H1 (cell line): Measurements from ENCODE around the gene ATP9B. TPM values are rescaled to one million over a fixed set of nuclear protein-coding genes. Genes with fewer than 3 reads are reported as not detected.

Source experiments
- CTCF ChIA-PET: fragments of 300-600 bp; sonication (Branson Sonifier 250); formaldehyde crosslinking; loops from one replicate; lab custom pipeline; 2021; ENCODE audit not compliant: partially characterized antibody; lab: Charles Lee
- POLR2A ChIA-PET: fragments of 300-600 bp; sonication (Branson Sonifier 250); formaldehyde crosslinking; loops from one replicate; lab custom pipeline; 2021; ENCODE audit warnings: inconsistent platforms; ENCODE audit not compliant: partially characterized antibody; lab: Charles Lee
- DNase-seq, 2 experiments: peaks; one replicate each; pipeline versions ENCODE4 v3.0.0 to v3.0.0-alpha.2; 2010 to 2022; ENCODE audit warnings: low spot score in 2 of 2, low read depth in 1 of 2, mixed read lengths in 1 of 2
- FAIRE-seq: peaks from 2 replicates; lab custom pipeline; 2011; peaks lifted over from hg19 to GRCh38; lab: Jason Lieb, UNC
- H2AFZ ChIP-seq: 2 replicates; pipeline ENCODE4 v1.8.1; 2012; ENCODE audit warnings: low read length, inconsistent platforms
- H2AK5ac ChIP-seq: 2 replicates; pipeline ENCODE4 v1.6.1; 2013; ENCODE audit warnings: low read depth, low read length
- H2BK120ac ChIP-seq: replicated peaks from 2 replicates; pipeline ENCODE3; 2013; ENCODE audit warnings: low read depth, low read length, inconsistent platforms
- H2BK12ac ChIP-seq: 2 replicates; pipeline ENCODE4 v1.6.1; 2013; ENCODE audit warnings: low read depth, low read length
- H2BK15ac ChIP-seq: 2 replicates; pipeline ENCODE4 v1.6.1; 2013; ENCODE audit warnings: low read length
- H2BK20ac ChIP-seq: 2 replicates; pipeline ENCODE4 v1.6.1; 2013; ENCODE audit warnings: low read length
- H2BK5ac ChIP-seq: 2 replicates; pipeline ENCODE4 v1.6.1; 2013; ENCODE audit warnings: low read depth, low read length
- H3K14ac ChIP-seq: 2 replicates; pipeline ENCODE4 v1.6.1; 2013; ENCODE audit warnings: inconsistent platforms; ENCODE audit not compliant: insufficient read length
- H3K18ac ChIP-seq: 2 replicates; pipeline ENCODE4 v1.6.1; 2013; ENCODE audit warnings: low read length; ENCODE audit errors: extremely low read depth
- H3K23ac ChIP-seq: 2 replicates; pipeline ENCODE4 v1.6.1; 2013; ENCODE audit warnings: inconsistent platforms; ENCODE audit not compliant: insufficient read length
- H3K23me2 ChIP-seq: 2 replicates; pipeline ENCODE4 v1.6.1; 2013; ENCODE audit warnings: low read depth, low read length
- H3K27ac ChIP-seq: 2 replicates; pipeline ENCODE4 v1.6.1; 2011; ENCODE audit warnings: low read depth, low read length, inconsistent platforms
- H3K27me3 ChIP-seq, 4 experiments: replicated peaks in 1 of 4; 1 replicate in 1 of 4; 2 replicates in 3 of 4; pipeline versions ENCODE4 v1.6.1 to v1.8.1; 2011 to 2013; ENCODE audit warnings: low read length in 3 of 4, mild to moderate bottlenecking in 3 of 4, inconsistent platforms in 2 of 4, mixed read lengths in 2 of 4, moderate library complexity in 1 of 4; ENCODE audit not compliant: control insufficient read depth in 3 of 4, insufficient read depth in 3 of 4; ENCODE audit errors: extremely low read depth in 1 of 4
- H3K36me3 ChIP-seq, 4 experiments: 2 replicates each; pipeline versions ENCODE4 v1.6.1 to v1.8.1; 2011 to 2013; ENCODE audit warnings: mild to moderate bottlenecking in 4 of 4, low read length in 3 of 4, moderate library complexity in 2 of 4, control low read depth in 1 of 4, inconsistent platforms in 1 of 4; ENCODE audit not compliant: insufficient read depth in 4 of 4, control insufficient read depth in 2 of 4
- H3K4ac ChIP-seq: replicated peaks from 2 replicates; pipeline ENCODE3; 2013; ENCODE audit warnings: low read length, low read depth, mixed read lengths, inconsistent platforms; ENCODE audit not compliant: insufficient read length
- H3K4me1 ChIP-seq, 4 experiments: replicated peaks in 1 of 4; 1 replicate in 1 of 4; 2 replicates in 3 of 4; pipeline versions ENCODE4 v1.6.1 to v1.8.1; 2011 to 2013; ENCODE audit warnings: low read length in 3 of 4, inconsistent platforms in 2 of 4, mixed read lengths in 1 of 4; ENCODE audit not compliant: insufficient read depth in 4 of 4, control insufficient read depth in 3 of 4
- H3K4me2 ChIP-seq, 2 experiments: 2 replicates each; pipeline versions ENCODE4 v1.6.1 to v1.8.1; 2011 to 2013; ENCODE audit warnings: low read depth in 2 of 2, low read length in 2 of 2, control low read depth in 1 of 2, inconsistent platforms in 1 of 2, mild to moderate bottlenecking in 1 of 2; ENCODE audit not compliant: insufficient read depth in 1 of 2
- H3K4me3 ChIP-seq, 4 experiments: fragments of 200-600, 300-600 bp in 1 of 4; sonication (generic), shearing (Covaris generic), sonication (Bioruptor Twin) in 1 of 4; 2 replicates each; pipeline versions ENCODE4 v1.5.1 to v1.8.1; 2011 to 2016; ENCODE audit warnings: low read length in 4 of 4, low read depth in 3 of 4, control low read depth in 2 of 4, inconsistent platforms in 2 of 4, mild to moderate bottlenecking in 2 of 4, mixed read lengths in 1 of 4, moderate library complexity in 1 of 4; ENCODE audit not compliant: insufficient read depth in 2 of 4; ENCODE audit errors: extremely low read depth in 1 of 4
- H3K56ac ChIP-seq: replicated peaks from 2 replicates; pipeline ENCODE3; 2013; ENCODE audit warnings: low read depth, mild to moderate bottlenecking, mixed read lengths, low read length, inconsistent platforms; ENCODE audit not compliant: insufficient read length
- H3K79me1 ChIP-seq: 2 replicates; pipeline ENCODE4 v1.6.1; 2013; ENCODE audit warnings: low read depth, low read length, control low read depth
- H3K79me2 ChIP-seq, 2 experiments: 2 replicates each; pipeline versions ENCODE4 v1.6.1 to v1.8.1; 2012 to 2013; ENCODE audit warnings: low read length in 2 of 2, mild to moderate bottlenecking in 2 of 2, inconsistent platforms in 1 of 2; ENCODE audit not compliant: insufficient read depth in 2 of 2, control insufficient read depth in 1 of 2
- H3K9ac ChIP-seq, 4 experiments: replicated peaks in 1 of 4; 1 replicate in 1 of 4; 2 replicates in 3 of 4; pipeline versions ENCODE4 v1.6.1 to v1.8.1; 2011 to 2013; ENCODE audit warnings: low read depth in 3 of 4, low read length in 3 of 4, control low read depth in 2 of 4, mild to moderate bottlenecking in 2 of 4, moderate library complexity in 2 of 4, inconsistent platforms in 1 of 4; ENCODE audit errors: extremely low read depth in 1 of 4
- H3K9me3 ChIP-seq, 2 experiments: 2 replicates each; pipeline versions ENCODE4 v1.6.1 to v1.8.1; 2012 to 2013; ENCODE audit warnings: mild to moderate bottlenecking in 2 of 2, moderate library complexity in 2 of 2, control low read depth in 1 of 2, inconsistent platforms in 1 of 2, low read depth in 1 of 2, low read length in 1 of 2, mixed read lengths in 1 of 2; ENCODE audit not compliant: insufficient read depth in 2 of 2
- H4K20me1 ChIP-seq, 2 experiments: replicated peaks in 1 of 2; 2 replicates each; pipeline versions ENCODE3 to v1.8.1; 2011 to 2013; ENCODE audit warnings: inconsistent platforms in 2 of 2, low read length in 2 of 2, mild to moderate bottlenecking in 1 of 2; ENCODE audit not compliant: insufficient read depth in 2 of 2, control insufficient read depth in 1 of 2
- H4K5ac ChIP-seq: 2 replicates; pipeline ENCODE4 v1.6.1; 2013; ENCODE audit warnings: low read length, low read depth, mixed read lengths, inconsistent platforms; ENCODE audit not compliant: insufficient read length
- H4K8ac ChIP-seq: 2 replicates; pipeline ENCODE4 v1.8.0; 2013; ENCODE audit warnings: mild to moderate bottlenecking, moderate library complexity, low read length, inconsistent platforms; ENCODE audit not compliant: insufficient read depth; ENCODE audit errors: extremely low read depth
- H4K91ac ChIP-seq: replicated peaks from 2 replicates; pipeline ENCODE3; 2013; ENCODE audit warnings: low read length, mixed read lengths, inconsistent platforms; ENCODE audit not compliant: insufficient read length
- BACH1 ChIP-seq: IDR thresholded peaks from 2 replicates; pipeline ENCODE4 v1.6.1; 2012; ENCODE audit warnings: low read length, improper control_type of control experiment
- BCL11A ChIP-seq, 2 experiments: IDR thresholded peaks; one replicate each; pipeline ENCODE4 v1.6.1; 2011; ENCODE audit warnings: low read depth in 2 of 2, low read length in 2 of 2, mild to moderate bottlenecking in 2 of 2
- CBX5 ChIP-seq: fragments of 300-800, 300-1000 bp; sonication (generic); IDR thresholded peaks from 2 replicates; pipeline ENCODE4 v1.7.1; 2016; ENCODE audit warnings: antibody characterized with exemption, low read length, low read depth
- CHD2 ChIP-seq: IDR thresholded peaks from 2 replicates; pipeline ENCODE4 v1.6.1; 2012; ENCODE audit warnings: low read length, improper control_type of control experiment
- EZH2 ChIP-seq: fragments of 200-600 bp; sonication (generic); IDR thresholded peaks from 2 replicates; pipeline ENCODE4 v1.7.1; 2012; ENCODE audit warnings: low read depth, mild to moderate bottlenecking, moderate library complexity, low read length, inconsistent platforms; ENCODE audit not compliant: severe bottlenecking
- MAFK ChIP-seq: IDR thresholded peaks from 2 replicates; pipeline ENCODE4 v1.6.1; 2012; ENCODE audit warnings: low read depth, mild to moderate bottlenecking, improper control_type of control experiment, low read length
- NANOG ChIP-seq: IDR thresholded peaks from 2 replicates; pipeline ENCODE4 v1.6.1; 2011; ENCODE audit warnings: low read length, low read depth, mild to moderate bottlenecking, inconsistent platforms; ENCODE audit not compliant: insufficient read depth, poor library complexity, severe bottlenecking
- POLR2A ChIP-seq, 2 experiments: IDR thresholded peaks; 1 replicate in 1 of 2; 2 replicates in 1 of 2; pipeline ENCODE4 v1.6.1; 2011; ENCODE audit warnings: low read depth in 2 of 2, low read length in 2 of 2, mild to moderate bottlenecking in 2 of 2; ENCODE audit errors: control extremely low read depth in 1 of 2
- POU5F1 ChIP-seq: IDR thresholded peaks from 2 replicates; pipeline ENCODE4 v1.6.1; 2011; ENCODE audit warnings: low read depth, mild to moderate bottlenecking, low read length, moderate library complexity
- RFX5 ChIP-seq: IDR thresholded peaks from 2 replicates; pipeline ENCODE4 v1.6.1; 2011; ENCODE audit warnings: low read depth, low read length, improper control_type of control experiment, borderline replicate concordance
- RNF2 ChIP-seq: fragments of 200-900, 300-1000 bp; sonication (generic); IDR thresholded peaks from 2 replicates; pipeline ENCODE4 v1.7.1; 2016; ENCODE audit warnings: borderline replicate concordance, low read depth, mild to moderate bottlenecking, antibody characterized with exemption, low read length; ENCODE audit not compliant: poor library complexity, severe bottlenecking; ENCODE audit errors: missing control alignments
- SIX5 ChIP-seq: IDR thresholded peaks from 2 replicates; pipeline ENCODE4 v1.6.1; 2011; ENCODE audit warnings: mild to moderate bottlenecking, low read depth, low read length
- SP1 ChIP-seq: IDR thresholded peaks from 2 replicates; pipeline ENCODE4 v1.6.1; 2011; ENCODE audit warnings: low read depth, low read length
- WGBS, 2 experiments: shearing (Covaris generic) in 1 of 2; methylation state at CpG; one replicate each; pipeline versions ENCODE4 v1.1.6 to v1.1.7; 2013 to 2015; ENCODE audit warnings: low lambda C conversion rate in 2 of 2, mixed read lengths in 2 of 2, inconsistent platforms in 1 of 2, low coverage in 1 of 2, missing lambda C conversion rate in 1 of 2; ENCODE audit not compliant: insufficient replicate concordance in 2 of 2, insufficient coverage in 1 of 2, insufficient read length in 1 of 2; ENCODE audit errors: extremely low coverage in 1 of 2, missing lambda C conversion rate in 1 of 2; 5-methylcytosine and 5-hydroxymethylcytosine counted together
- polyA plus RNA-seq, 7 experiments: library from polyadenylated mRNA; depleted of rRNA in 3 of 7; stranded (reverse) in 5 of 7; unstranded in 2 of 7; fragments of >200 nt in 5 of 7; fragments of 200-250 nt in 2 of 7; gene quantifications; 1 replicate in 5 of 7; 2 replicates in 1 of 7; 4 replicates in 1 of 7; pipeline versions ENCODE4 v1.2.1 to v1.2.3, GENCODE V29; 2011 to 2013; ENCODE audit warnings: missing spikeins in 2 of 7, mixed read lengths in 2 of 7
- total RNA-seq: library from RNA; stranded (reverse); fragmentation: NEBNext Ultra II Directional; extraction: Animal tissue kit (Norgen Biotek cat#: 25700); gene quantifications from 2 replicates; pipeline ENCODE4 v1.2.1, GENCODE V29; 2021
- TF ChIP-seq, protein P1 (sequence below): IDR thresholded peaks from 2 replicates; pipeline ENCODE4 v1.6.1; 2012; ENCODE audit warnings: inconsistent platforms

The ATP9B gene
- total and polyA plus RNA-seq, 2 of the 8 experiments (the other 6 are each of a cell fraction or from before 2014, with no cell fraction given), result 15.1 to 21.7 TPM

DNA sequence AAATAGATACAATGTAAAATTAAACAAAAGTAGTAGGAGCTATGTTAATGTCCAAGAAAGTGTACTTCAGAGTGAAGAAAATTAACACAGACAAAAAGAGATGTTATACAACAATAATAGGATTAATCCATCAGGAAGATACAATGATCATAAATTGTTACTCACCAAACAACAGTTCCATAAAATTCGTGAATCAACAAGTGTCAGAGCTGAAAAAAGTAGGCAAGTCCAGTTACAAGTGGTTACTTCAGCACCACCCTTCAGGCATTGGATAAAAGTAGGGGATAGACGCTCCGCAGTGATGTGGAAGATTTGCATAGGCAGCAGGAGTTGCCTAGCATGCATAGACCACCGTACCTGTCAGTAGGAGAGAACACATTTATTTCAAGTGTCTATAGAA, 77.8 kb downstream of the ATP9B start:
- Histone ChIP-seq H3K4me2 (no peak overlapping the region), H2AFZ (no peak overlapping the region), H3K18ac (no peak overlapping the region), H4K20me1 (peaks cover 0 to 5% of the 10 kb centered on the region in 2 experiments), H2BK15ac (no peak overlapping the region), H2AK5ac (no peak overlapping the region), H3K23me2 (no peaks in the 10 kb centered on the region), H3K14ac (no peak overlapping the region), H3K4me1 (no peaks in the 10 kb centered on the region), H4K5ac (no peak overlapping the region), H3K9ac (no peak overlapping the region), H4K91ac (no peak overlapping the region), H4K8ac (no peak overlapping the region), H2BK12ac (no peak overlapping the region), H2BK5ac (no peak overlapping the region), H2BK20ac (no peak overlapping the region), H3K4ac (no peak overlapping the region), H3K4me3 (no peak overlapping the region), H3K79me1 (no peaks in the 10 kb centered on the region), H3K79me2 (no peaks in the 10 kb centered on the region), H2BK120ac (no peak overlapping the region), H3K36me3 (peaks cover 0 to 2% (median 0%) of the 10 kb centered on the region in 4 experiments; a peak in 1 of 8 replicates), H3K23ac (no peak overlapping the region), H3K27me3 (no peaks in the 10 kb centered on the region), H3K27ac (no peak overlapping the region), H3K9me3 (no peaks in the 10 kb centered on the region), H3K56ac (no peak overlapping the region)
- POLR2A ChIA-PET, result no interaction called here
- no peak for FAIRE-seq
- no peak for DNase-seq
- CTCF ChIA-PET, result interaction anchor here (1.3 kb wide), 1 partner anchor 20 kb away, joined by 5 read pairs; no protein-coding TSS in a partner anchor
- WGBS, 2 experiments, result 80% methylated on average over 4 of the region's 4 CpGs; no CpG with 5 or more reads in 1 of the 2 experiments
- no peak for TF ChIP-seq SIX5
- TF ChIP-seq POU5F1, result no peak
- no peak for TF ChIP-seq CBX5
- TF ChIP-seq RFX5, result no peak
- TF ChIP-seq NANOG, result no peak
- no peak for TF ChIP-seq CHD2
- TF ChIP-seq SP1, result no peak
- TF ChIP-seq RNF2, result no peak
- no peak for TF ChIP-seq POLR2A (IDR thresholded peaks at IDR 0.05; ENCODE audit: control extremely low read depth in 1 of 2, low read depth in 2 of 2, low read length in 2 of 2)
- TF ChIP-seq EZH2, result no peak
- no peak for TF ChIP-seq BCL11A (IDR thresholded peaks at IDR 0.05; ENCODE audit: low read depth in 2 of 2, low read length in 2 of 2)
- TF ChIP-seq, protein P1, sequence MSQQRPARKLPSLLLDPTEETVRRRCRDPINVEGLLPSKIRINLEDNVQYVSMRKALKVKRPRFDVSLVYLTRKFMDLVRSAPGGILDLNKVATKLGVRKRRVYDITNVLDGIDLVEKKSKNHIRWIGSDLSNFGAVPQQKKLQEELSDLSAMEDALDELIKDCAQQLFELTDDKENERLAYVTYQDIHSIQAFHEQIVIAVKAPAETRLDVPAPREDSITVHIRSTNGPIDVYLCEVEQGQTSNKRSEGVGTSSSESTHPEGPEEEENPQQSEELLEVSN, result no peak
- no peak for TF ChIP-seq BACH1
- TF ChIP-seq MAFK, result no peak
